NCI-H2107 treated with DMSO at 0.1 percent for 48 hours (cell line): ENCODE measurements around the gene RPP38.
A peak's percentile ranks its signal among the peaks of the same experiment; 100 is the strongest.

ENCODE experiments used
- DNase-seq: peaks from one replicate; lab custom pipeline; 2025; ENCODE audit not compliant: unreplicated experiment; lab: John Stamatoyannopoulos, UW

RPP38 gene

GRCh38 chr10:15097011-15097812 is at the start of gene RPP38:
RPP38 (plus strand) TSS chr10:15097355; CDS start chr10:15103315, 5,960 bp downstream.
- DNase-seq: peak; percentile 56

DNA sequence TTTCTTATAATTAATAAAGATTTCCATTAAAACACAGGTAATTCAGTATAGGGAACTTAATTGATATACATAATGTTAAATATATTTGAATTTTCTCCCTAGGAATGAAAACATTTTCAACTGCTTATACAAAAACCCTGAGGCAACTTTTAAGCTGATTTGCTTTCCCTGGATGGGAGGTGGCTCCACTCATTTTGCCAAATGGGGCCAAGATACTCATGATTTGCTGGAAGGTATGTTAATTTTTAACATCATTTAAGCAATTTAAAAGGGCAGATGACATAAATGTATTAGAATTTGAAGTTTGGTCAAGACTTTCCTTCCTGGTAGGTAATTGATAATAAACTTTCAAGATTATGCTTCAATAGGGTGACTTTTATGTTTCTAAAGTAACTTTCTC is 47.6 kb upstream of the RPP38 start:
- no peak for DNase-seq

GRCh38 chr10:15052121-15052520 is 45.0 kb upstream of the RPP38 start:
- DNase-seq: no peak

DNA sequence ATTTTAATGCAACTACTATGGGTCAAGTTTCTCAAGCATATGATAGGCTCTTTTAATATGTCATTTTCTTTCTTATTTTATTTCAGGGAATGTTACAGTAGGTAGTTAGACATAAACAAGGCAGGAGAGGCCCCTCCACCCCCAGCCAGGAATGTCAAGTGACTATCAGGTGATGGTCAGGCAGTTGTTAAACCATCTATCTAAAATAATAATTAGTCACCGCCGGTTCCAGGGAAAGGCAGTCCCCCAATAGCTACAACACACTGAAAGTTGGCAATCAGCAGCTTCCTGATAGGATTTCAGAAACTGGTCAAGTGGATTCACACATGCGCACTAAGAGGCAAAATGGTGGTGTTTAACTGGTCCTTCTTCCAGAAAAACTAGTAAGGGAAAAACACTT is 44.1 kb upstream of the RPP38 start:
- no peak for DNase-seq

DNA sequence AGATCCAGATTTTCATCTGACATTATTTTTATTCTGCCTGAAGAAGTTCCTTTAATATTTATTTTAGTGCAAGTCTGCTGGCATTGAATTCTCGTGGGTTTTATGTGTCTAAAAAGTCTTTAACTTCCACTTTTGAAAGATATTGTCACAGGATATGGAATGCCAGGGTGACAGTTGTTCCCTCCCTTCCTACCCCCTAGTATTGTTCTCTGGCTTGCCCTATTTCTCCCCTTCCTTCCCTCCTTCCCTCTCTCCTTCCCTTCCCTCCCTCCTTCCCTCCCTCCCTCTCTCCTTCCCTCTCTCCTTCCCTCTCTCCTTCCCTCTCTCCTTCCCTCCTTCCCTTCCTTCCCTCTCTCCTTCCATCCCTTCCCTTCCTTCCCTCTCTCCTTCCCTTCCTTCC is 38.5 kb upstream of the RPP38 start:
- DNase-seq: no peak

DNA sequence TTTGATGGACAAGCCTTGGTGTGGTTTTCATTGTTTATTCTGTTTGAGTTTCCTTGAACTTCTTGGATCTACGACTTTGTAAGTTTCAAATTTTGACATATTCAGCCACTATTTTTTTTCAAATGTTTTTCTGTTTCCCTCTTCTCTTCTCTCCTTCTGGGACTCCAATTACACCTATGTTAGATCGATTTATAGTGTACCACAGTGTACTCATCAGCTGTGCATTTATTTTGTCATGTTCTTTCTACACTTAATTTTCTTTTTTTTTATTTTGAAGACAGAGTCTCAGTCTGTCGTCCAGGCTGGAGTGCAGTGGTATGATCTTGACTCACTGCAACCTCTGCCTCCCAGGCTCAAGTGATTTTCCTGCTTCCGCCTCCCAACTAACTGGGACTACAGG is 37.2 kb upstream of the RPP38 start:
- no peak for DNase-seq

GRCh38 chr10:15060638-15061037 is 36.5 kb upstream of the RPP38 start:
- no peak for DNase-seq

- no peak for DNase-seq
Observed at GRCh38 chr10:15067154-15067553, 30.0 kb upstream of the RPP38 start.

DNA sequence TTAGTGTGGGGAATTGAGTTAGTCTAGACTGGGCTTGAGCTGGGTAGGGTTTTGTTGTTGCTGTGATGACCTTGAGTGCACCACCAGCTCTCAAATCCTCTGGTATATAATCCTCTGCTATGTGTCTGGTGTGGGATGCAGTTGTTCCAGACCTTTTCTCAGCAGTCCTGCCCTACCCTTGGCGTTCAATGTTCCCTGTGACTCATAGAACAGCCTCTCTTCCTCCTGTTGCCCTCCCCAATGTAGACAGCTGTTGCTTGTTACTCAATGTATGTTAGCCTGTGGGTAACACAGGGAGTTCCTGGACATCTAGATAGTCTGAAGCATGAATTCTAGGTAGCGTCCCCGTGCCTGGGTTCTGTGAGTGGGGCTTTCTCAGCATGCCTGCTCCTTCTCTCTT is 28.4 kb upstream of the RPP38 start:
- no peak for DNase-seq

DNA sequence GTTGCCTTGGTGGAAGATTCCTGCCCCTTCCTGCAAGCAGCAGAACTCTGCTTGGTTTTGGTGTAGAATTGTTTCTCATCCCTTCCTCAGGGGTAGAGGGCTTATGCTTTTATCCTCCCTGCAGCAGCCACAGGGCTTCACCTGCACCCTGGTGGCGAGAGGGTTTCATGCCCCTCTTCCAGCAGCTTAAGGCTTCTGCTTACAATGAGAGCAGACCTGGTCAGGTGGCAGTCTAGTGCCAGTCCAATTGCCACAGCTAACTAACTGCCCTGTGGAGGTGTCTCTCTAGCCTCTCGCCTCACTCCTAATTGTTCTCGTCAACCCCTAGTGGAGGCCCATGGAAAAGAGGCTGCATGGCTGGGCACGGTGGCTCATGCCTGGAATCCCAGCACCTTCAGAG is 27.9 kb upstream of the RPP38 start:
- no peak for DNase-seq

- no peak for DNase-seq
Observed at GRCh38 chr10:15072358-15072757, 24.8 kb upstream of the RPP38 start.

DNA sequence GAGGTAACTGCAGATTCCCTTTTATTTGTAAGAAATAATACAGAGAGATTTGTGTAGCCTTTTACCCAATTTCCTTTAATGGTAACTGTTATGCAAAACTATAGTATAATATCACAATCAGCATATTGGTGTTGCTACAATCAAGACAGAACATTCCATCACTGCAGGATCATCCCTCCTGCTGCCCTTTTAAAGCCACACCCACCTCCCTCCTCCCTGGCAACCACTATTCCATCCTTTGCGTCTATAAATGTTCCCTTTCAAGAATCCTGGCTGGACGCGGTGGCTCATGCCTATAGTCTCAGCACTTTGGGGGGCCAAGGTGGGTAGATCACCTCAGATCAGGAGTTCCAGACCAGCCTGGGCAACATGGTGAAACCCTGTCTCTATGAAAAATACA is 21.7 kb upstream of the RPP38 start:
- DNase-seq: no peak

GRCh38 chr10:15083674-15084501 is 13.3 kb upstream of the RPP38 start:
- no peak for DNase-seq

DNA sequence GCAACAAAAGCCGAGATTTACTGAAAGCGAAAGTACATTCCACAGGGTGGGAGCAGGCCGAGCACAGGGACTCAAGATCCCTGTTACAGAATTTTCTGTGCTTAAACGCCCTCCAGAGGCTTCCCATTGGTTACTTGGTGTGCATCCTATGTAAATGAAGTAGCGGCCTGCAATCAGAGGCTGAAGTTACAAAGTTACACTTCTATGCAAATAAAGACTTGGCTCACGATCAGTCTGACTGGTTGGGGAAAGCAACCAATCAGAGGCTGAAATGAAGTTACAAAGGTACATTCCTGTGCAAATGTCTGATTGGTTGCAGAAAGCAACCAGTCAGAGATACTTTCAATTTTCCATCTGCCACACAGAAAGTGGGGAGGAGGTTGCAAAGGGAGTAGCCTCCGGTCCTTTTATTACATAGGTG is 12.6 kb upstream of the RPP38 start:
- peak; percentile 60 for DNase-seq

DNA sequence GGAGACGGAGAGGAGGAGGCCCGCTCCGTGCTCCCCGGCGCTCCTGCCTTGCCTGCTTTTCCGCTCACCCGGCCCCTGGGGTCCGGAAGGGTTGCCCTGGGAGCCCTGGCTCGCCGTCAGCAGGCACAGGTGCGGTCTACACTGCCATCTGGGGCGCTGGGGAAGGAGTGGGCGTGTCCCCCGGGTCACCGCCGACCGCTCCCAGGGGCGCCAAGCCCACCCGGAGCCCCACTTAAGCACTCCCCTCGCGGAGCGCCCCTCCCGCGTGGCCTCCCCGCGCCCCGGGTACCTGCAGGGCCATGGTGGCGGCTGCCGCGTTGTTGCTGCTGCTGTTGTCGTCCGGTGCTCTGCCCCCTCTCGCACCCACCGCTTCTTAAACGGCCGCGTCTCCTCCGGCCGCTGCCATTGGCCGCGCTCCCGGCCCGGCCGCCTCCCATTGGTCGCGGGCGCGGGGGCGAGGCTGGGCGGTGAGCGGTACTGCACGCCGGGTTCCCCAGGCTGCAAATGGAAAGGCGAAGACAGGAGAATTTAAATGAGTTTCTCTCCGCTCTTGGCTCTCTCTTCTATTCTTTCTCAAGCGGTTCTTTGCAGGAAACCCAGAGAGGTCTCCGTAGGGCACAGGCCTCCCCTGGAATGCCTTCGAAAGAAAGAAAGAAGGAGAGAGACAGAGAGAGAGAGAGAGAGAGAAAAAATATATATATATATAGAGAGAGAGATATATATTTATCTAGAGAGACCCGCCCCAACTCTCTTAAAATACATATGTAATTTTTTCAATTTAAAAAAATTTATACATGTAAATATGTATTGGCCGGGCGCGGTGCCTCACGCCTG is 8.5 kb upstream of the RPP38 start, which contains the start of gene ACBD7:
Gene ACBD7, minus strand, starts transcription at position 349 of the 834 bp plus-strand sequence. Its CDS starts 48 bp downstream, at position 301.
- DNase-seq: peak; percentile 28

- no peak for DNase-seq
Observed at GRCh38 chr10:15091418-15091817, 5.7 kb upstream of the RPP38 start.

DNA sequence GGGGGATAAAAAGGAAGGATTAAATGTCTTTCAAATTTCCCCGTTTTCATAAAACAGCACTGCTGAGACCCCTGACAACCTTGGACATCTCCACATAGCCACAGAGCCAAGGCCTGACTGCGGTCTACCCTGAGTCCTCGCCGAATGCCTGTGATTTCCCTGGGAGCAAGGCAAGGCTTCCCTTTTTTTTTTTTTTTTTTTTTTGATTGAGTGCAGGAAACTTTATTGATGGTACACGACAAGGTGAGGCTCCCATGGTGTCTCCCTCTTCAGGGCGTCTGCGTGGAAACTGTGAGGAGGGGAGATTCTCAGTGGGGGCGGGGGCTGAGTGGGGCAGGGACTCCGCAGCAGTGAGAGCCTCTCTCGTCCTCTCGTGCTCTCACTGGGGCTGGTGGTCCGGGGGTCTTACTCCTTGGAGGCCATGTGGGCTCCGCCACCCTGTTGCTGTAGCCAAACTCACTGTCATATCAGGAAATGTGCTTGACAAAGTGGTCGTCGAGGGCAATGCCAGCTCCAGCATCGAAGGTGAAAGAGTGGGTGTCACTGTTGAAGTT is 4.2 kb upstream of the RPP38 start:
- DNase-seq: no peak

DNA sequence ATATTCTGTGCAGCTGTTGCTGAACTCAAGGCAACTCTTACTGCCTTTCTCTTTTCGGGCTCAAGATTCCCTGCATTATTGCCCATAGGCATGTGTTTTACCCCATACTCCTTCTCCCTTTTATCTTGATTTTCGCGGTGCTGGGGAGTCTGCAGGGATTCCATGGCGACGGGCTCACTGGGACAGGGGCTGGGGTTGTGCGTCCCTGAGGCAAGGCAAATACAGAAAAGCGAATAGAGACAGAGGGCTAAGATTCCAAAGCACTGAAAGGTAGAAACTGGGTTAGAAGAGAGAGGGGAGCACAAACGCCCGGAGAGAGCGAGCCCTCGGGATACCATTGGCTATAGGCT is 519 bp upstream of the RPP38 start:
- no peak for DNase-seq

DNA sequence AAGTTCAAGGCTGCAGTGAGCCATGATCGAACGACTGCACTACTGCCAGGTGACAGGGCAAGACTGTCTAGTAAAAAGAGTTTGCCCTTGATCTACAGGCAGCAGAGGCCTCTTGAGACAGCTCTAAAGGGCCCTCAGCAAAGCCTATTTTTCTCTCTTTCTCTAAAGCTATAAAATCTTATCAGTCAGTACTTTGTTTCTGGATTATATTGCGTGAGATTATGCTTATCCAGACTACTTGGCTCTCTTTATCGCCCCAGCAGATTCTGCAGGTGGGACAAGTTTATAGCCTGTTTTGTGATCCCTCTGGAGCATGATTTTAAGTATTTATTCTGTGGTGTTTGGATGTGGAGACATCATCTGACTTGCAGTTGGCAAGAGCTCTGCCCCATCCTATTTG is 2.7 kb downstream of the RPP38 start:
- DNase-seq: no peak

- DNase-seq: no peak
Observed at GRCh38 chr10:15103513-15103912, 6.4 kb downstream of the RPP38 start.
